ENCODE results near the gene LYZL1.

DNA sequence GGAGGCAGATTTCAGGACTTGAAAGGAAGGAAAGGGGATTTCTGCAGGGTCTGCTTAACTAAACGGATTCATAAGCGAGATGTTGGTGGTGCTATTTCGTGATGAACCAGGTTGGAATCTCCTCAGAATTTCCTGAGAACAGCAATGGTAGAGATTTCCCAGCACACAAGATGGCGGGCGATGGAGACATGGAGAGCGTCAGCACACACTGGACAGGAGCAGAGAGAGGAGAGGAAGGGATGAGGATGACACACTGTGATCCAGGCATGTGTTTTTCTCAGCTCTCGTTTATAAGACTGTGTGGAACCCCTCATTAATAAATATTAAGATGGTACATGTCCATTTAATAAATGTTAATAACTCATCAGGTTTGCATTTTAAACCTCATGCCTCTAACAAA lies 43.9 kb upstream of the LYZL1 start:
- TF ChIP-seq POLR2AphosphoS5 (IDR thresholded peaks at IDR 0.05; ENCODE audit: low read depth, low read length) (no peak), POLR2A (IDR thresholded peaks at IDR 0.05; ENCODE audit: low read depth, low read length) (no peak)

Data from GM12891 (cell line).